ENCODE results near the gene ARHGDIG. TPM values are rescaled to one million over a fixed set of nuclear protein-coding genes. Genes with fewer than 3 reads are reported as not detected.
"Not testable (repeated sequence)": the region's sequence is repeated elsewhere in the genome, so short reads cannot be mapped to it uniquely, and the experiment has no call there.

ARHGDIG gene
- polyA plus RNA-seq, 4 donors = 1.9 to 5.6 (median 3.5) TPM

- DNase-seq (ENCODE audit: low read depth in 4 of 4, low spot score in 3 of 4) = no peak
These were observed 17.1 kb upstream of the ARHGDIG start for GRCh38 chr16:263182-263774.

DNA sequence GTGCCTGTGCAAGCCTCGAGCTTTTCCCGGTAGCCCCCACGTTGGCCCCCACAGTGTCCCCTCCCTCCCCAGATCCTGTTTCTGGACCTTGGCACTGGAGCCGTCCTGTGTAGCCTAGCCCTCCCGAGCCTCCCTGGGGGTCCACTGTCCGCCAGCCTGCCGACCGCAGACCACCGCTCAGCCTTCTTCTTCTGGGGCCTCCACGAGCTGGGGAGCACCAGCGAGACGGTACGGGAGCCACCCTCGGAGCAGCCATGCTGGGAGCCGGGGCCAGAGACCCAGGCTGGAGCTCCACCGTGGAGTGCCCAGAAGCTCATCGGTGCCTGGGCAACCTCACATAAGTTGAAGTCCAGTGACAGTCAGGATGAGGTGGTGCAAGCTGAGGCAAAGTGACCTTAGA lies 16.4 kb upstream of the ARHGDIG start:
- no peak for DNase-seq (ENCODE audit: low read depth in 4 of 4, low spot score in 3 of 4)

DNA sequence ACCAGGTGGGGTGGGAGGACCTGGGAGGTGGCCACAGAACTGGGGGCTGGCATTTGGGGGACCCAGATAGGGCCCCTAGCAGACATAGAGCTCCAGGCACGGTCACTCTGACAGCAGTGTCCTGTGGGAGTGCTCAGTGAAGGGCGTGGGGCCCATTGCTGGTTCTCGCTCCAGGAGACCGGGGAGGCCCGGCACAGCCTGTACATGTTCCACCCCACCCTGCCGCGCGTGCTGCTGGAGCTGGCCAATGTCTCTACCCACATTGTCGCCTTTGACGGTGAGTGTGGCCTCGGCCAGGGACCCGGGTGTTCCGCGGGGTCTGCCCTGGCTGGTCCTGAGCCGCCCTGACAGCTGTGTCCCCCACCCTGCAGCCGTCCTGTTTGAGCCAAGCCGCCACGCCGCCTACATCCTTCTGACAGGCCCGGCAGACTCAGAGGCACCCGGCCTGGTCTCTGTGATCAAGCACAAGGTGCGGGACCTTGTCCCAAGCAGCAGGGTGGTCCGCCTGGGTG lies 15.9 kb upstream of the ARHGDIG start:
- no peak for DNase-seq (ENCODE audit: low read depth in 4 of 4, low spot score in 3 of 4)

DNA sequence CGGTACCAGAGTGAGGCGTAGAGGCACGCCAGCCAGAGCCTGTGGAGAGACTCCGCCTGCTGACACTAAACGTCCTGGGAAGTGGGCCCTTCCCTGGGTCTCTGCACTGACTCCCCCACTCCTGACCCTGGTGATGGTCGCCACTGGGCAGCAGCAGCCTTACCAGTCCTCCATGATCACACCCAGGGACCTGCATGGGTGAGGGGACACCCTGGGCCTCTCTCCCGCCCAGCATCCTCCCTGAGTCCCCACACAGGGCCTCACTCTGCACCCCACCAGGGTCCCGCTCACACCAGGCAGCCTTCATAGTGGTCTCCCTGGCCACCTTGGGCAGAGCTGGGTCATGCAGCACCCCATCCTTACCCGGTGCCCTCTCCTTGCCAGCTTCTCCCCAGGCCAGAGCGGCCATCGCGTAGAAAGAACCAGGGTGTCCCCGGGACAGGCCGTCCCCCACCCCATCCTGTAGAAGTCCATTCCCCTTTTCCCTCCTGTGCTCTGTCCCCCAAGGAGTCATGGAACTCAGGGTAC lies 15.3 kb upstream of the ARHGDIG start:
- DNase-seq (ENCODE audit: low read depth in 4 of 4, low spot score in 3 of 4) = no peak

DNA sequence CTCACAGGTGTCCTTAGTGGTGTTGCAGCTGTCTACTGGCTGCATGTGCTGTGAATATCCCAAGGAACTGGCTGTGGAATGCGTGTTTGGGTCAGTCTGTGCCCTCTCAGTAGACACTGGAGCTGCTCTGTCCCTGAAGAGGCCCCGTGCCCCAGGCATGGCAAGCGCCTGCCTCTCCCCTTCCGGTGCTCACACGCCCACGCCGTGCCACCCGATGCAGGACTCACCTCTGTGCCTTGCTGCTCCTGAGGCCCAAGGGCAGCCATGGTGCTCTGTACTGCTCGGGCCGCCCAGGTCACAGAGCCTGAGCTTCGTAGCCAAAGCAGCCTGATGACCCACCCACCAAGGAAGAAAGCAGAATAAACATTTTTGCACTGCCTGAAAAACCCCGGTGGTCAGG lies 14.7 kb upstream of the ARHGDIG start:
- no peak for DNase-seq (ENCODE audit: low read depth in 4 of 4, low spot score in 3 of 4)

GRCh38 chr16:266258-267164 lies 13.9 kb upstream of the ARHGDIG start:
- DNase-seq (ENCODE audit: low read depth in 4 of 4, low spot score in 3 of 4) = no peak

GRCh38 chr16:267562-267961 lies 12.8 kb upstream of the ARHGDIG start:
- not testable (repeated sequence) for DNase-seq (ENCODE audit: low read depth in 4 of 4, low spot score in 3 of 4)

DNA sequence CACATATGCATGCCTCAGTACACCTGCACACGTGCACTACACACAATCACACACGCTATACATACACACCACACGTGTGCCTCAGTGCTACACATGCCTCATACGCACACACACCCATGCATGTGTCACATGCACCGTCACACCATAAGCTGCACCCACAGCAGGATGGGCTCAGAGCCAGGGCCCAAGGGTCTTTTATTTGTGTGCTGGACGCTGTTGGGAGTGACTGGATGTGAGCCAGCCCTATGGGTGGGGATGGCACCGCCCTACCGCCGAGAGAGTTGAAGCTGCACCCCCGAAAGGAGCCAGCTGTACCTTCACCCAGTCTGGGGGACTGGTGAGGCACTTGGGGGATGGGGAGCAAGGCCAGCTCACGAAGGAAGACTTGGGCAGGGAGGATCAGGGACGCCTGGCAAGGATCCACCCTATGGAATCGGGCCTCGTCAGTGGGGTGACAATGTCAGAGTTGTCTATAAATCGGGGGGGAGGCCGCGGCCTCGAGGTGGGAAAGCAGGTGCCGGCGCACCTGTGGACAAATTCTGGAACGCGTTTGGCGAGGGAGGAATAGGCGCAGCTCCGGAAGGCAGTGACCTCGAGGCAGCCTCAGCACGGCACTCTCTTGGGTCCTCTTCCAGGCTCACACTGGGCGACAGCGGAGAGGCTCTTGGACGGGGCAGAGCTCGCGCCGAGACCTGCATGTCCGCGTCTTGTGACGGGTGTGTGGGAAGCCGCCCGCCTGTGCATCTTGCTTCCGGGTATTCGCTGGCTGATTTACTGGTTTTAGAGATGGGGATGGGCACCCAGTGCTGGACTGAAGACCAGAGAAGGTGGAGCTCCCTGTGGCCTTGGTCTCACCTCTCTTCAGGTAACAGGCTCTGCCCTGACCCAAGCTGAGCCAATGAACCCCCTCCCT lies 12.0 kb upstream of the ARHGDIG start:
- no peak for DNase-seq (ENCODE audit: low read depth in 4 of 4, low spot score in 3 of 4)

GRCh38 chr16:269061-269796 lies 11.2 kb upstream of the ARHGDIG start:
- no peak for DNase-seq (ENCODE audit: low read depth in 4 of 4, low spot score in 3 of 4)

- no peak for DNase-seq (ENCODE audit: low read depth in 4 of 4, low spot score in 3 of 4)
These were observed 9.8 kb upstream of the ARHGDIG start for GRCh38 chr16:270381-271255.

GRCh38 chr16:272633-273546 lies 7.5 kb upstream of the ARHGDIG start:
- no peak for DNase-seq (ENCODE audit: low read depth in 4 of 4, low spot score in 3 of 4)

DNA sequence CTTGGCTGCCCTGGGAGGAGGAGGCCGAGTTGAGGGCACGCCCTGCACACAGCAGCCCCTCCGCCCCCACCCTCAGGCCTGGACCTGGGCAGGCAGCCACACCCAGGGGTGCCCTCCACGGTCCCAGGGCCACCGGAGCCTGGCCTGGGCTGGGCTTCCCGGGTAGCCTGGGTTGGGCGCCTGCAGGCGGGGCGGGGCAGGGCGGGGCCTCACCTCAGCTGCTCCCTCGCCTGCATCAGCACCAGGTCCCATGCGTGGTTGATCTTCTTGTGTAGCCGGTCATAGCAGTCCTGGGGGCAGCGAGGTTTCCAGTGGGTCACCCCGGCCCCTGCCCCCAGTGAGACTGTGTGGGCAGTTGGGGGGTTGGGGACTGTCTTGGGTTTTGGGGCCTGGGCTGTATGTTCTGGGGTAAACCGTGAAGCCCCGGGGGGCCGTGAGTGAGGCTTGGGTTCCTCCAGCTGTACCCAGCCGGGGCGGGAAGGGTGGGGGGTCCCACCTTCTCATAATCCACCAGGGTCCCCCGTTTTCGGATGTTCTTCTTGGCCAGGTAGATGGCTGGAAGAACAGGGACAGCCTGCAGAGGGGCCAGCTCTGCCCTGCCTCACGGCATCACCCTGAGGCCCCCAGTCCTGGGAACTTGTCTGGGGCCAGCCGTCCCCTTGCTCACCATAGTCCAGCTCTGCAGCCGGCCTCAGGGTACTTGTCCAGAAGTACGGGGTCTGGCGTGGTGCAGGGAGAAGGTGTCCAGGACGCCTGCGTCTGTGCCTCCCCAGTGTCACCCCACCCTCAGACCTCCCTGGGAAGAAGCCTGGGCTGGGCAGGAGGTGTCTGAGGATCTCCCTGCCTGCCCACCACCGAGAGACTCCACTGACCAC lies 6.6 kb upstream of the ARHGDIG start:
- DNase-seq (ENCODE audit: low read depth in 4 of 4, low spot score in 3 of 4) = no peak

- DNase-seq (ENCODE audit: low read depth in 4 of 4, low spot score in 3 of 4) = no peak
These were observed 5.2 kb upstream of the ARHGDIG start for GRCh38 chr16:275041-275641.

- DNase-seq (ENCODE audit: low read depth in 4 of 4, low spot score in 3 of 4) = no peak
These were observed 4.6 kb upstream of the ARHGDIG start, which contains the start of gene RGS11 for GRCh38 chr16:275786-276232. RGS11 (minus strand) TSS chr16:275944; CDS start chr16:275911, 33 bp downstream.

GRCh38 chr16:276426-277077 lies 3.8 kb upstream of the ARHGDIG start:
- no peak for DNase-seq (ENCODE audit: low read depth in 4 of 4, low spot score in 3 of 4)

DNA sequence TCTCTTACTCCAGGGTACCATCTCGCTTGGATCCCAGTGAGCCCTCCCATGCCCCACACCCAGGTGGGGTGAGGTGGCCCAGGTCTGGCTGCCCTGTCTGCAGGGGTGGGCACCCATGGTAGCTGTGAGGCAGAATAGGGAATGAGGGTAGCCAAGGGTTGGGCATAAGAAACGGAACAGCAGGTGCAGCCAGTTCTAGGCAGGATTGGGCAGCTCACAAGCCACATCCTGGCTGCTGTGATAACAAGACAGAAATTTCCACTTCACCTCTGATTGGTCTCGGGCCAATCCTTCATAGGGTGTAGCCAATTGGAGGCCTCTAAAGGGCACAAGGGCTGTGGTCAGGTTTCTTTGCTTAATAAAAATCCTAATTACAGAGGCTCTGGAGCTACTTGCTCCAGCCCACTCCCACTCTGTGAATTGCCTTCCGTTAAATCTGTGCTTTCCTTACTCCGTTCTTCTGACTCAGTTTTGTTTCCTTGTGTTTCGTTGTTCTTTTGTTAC lies 1.5 kb upstream of the ARHGDIG start:
- DNase-seq (ENCODE audit: low read depth in 4 of 4, low spot score in 3 of 4) = no peak

Measured in right renal pelvis (tissue), 4 donors.